Effector CD4-positive, alpha-beta T cell (primary cell): Measurements from ENCODE around the gene FDXACB1.
"Not testable (repeated sequence)": the region's sequence is repeated elsewhere in the genome, so short reads cannot be mapped to it uniquely, and the experiment has no call there.

Source experiments
- DNase-seq: peaks from one replicate; pipeline ENCODE4 v3.0.0-alpha.2; 2020

Gene FDXACB1

GRCh38 chr11:111909378-111909777, 30.4 kb upstream of the FDXACB1 start:
- no peak for DNase-seq

GRCh38 chr11:111908639-111909305, 29.8 kb upstream of the FDXACB1 start:
- DNase-seq, result no peak

- DNase-seq, result no peak
Observed at GRCh38 chr11:111906680-111907079, 27.7 kb upstream of the FDXACB1 start.

- no peak for DNase-seq
Observed at GRCh38 chr11:111905411-111905810, 26.4 kb upstream of the FDXACB1 start.

GRCh38 chr11:111886844-111887243, 7.9 kb upstream of the FDXACB1 start:
- no peak for DNase-seq

GRCh38 chr11:111886032-111886431, 7.1 kb upstream of the FDXACB1 start:
- no peak for DNase-seq

GRCh38 chr11:111885053-111885452, 6.1 kb upstream of the FDXACB1 start:
- not testable (repeated sequence) for DNase-seq

- DNase-seq, result no peak
Observed at GRCh38 chr11:111882202-111882601, 3.2 kb upstream of the FDXACB1 start.

- DNase-seq, result no peak
Observed at GRCh38 chr11:111879637-111879960, 634 bp upstream of the FDXACB1 start.

- DNase-seq, result no peak
Observed at GRCh38 chr11:111878385-111878848, 548 bp downstream of the FDXACB1 start.

- DNase-seq, result no peak
Observed at GRCh38 chr11:111871693-111872161, 7.2 kb downstream of the FDXACB1 start.

GRCh38 chr11:111870886-111871692, 7.9 kb downstream of the FDXACB1 start, which contains the start of gene ALG9:
Gene ALG9 (minus strand): TSS chr11:111871581. CDS start chr11:111871482, 99 bp downstream.
- peak; percentile 90 for DNase-seq

- DNase-seq, result no peak
Observed at GRCh38 chr11:111870522-111870885, 8.5 kb downstream of the FDXACB1 start.

GRCh38 chr11:111870113-111870512, 8.9 kb downstream of the FDXACB1 start:
- no peak for DNase-seq

- DNase-seq, result no peak
Observed at GRCh38 chr11:111860257-111860656, 18.7 kb downstream of the FDXACB1 start.

GRCh38 chr11:111855506-111855905, 23.5 kb downstream of the FDXACB1 start:
- DNase-seq, result no peak

GRCh38 chr11:111852103-111852502, 26.9 kb downstream of the FDXACB1 start:
- DNase-seq, result no peak

- no peak for DNase-seq
Observed at GRCh38 chr11:111851636-111852035, 27.3 kb downstream of the FDXACB1 start.

- no peak for DNase-seq
Observed at GRCh38 chr11:111851067-111851466, 27.9 kb downstream of the FDXACB1 start.

- DNase-seq, result no peak
Observed at GRCh38 chr11:111849631-111850030, 29.3 kb downstream of the FDXACB1 start.

GRCh38 chr11:111846636-111847035, 32.3 kb downstream of the FDXACB1 start:
- no peak for DNase-seq

- DNase-seq, result no peak
Observed at GRCh38 chr11:111846063-111846462, 32.9 kb downstream of the FDXACB1 start.

GRCh38 chr11:111845276-111846028, 33.5 kb downstream of the FDXACB1 start:
- no peak for DNase-seq
